Spleen (tissue), 11 donors: ENCODE data around the gene OR51V1. TPM values are rescaled to one million over a fixed set of nuclear protein-coding genes. Genes with fewer than 3 reads are reported as not detected.

Experiments
- DNase-seq: peaks from one replicate; pipeline ENCODE4 v3.0.0-alpha.2; 2020
- H3K27ac ChIP-seq, 8 donors: fragments of 200-600 bp; sonication (generic) in 7 of 8; 1 replicate in 4 of 8; 2 replicates in 4 of 8; pipeline versions ENCODE4 v1.5.0 to v1.8.0; 2016 to 2021; ENCODE audit warnings: inconsistent platforms in 4 of 8, mild to moderate bottlenecking in 4 of 8, moderate library complexity in 1 of 8
- H3K27me3 ChIP-seq, 7 donors: fragments of 200-600 bp; sonication (generic) in 6 of 7; replicated peaks in 1 of 7; 1 replicate in 4 of 7; 2 replicates in 3 of 7; pipeline versions ENCODE4 v1.5.0 to v1.8.0; 2016 to 2021; ENCODE audit warnings: inconsistent platforms in 3 of 7, mild to moderate bottlenecking in 1 of 7
- H3K36me3 ChIP-seq, 6 donors: fragments of 200-600 bp; sonication (generic) in 5 of 6; 1 replicate in 4 of 6; 2 replicates in 2 of 6; pipeline versions ENCODE4 v1.5.0 to v1.8.0; 2016 to 2021; ENCODE audit warnings: inconsistent platforms in 2 of 6
- H3K4me1 ChIP-seq, 6 donors: fragments of 200-600 bp; sonication (generic) in 5 of 6; 1 replicate in 3 of 6; 2 replicates in 3 of 6; pipeline versions ENCODE4 v1.5.0 to v1.8.0; 2016 to 2021; ENCODE audit warnings: inconsistent platforms in 3 of 6
- H3K4me3 ChIP-seq, 8 donors: fragments of 200-600 bp; sonication (generic) in 7 of 8; 1 replicate in 4 of 8; 2 replicates in 4 of 8; pipeline versions ENCODE4 v1.5.0 to v1.8.0; 2016 to 2021; ENCODE audit warnings: inconsistent platforms in 4 of 8, mild to moderate bottlenecking in 4 of 8, moderate library complexity in 2 of 8
- H3K9me3 ChIP-seq, 8 donors: fragments of 200-600 bp; sonication (generic) in 7 of 8; 1 replicate in 4 of 8; 2 replicates in 4 of 8; pipeline versions ENCODE4 v1.5.0 to v1.8.0; 2016 to 2021; ENCODE audit warnings: inconsistent platforms in 4 of 8
- CTCF ChIP-seq, 11 experiments: fragments of 200-600 bp in 7 of 11; fragments of 450-650 bp in 4 of 11; sonication (generic) in 4 of 11; IDR thresholded peaks in 8 of 11; conservative IDR thresholded peaks in 3 of 11; 1 replicate in 7 of 11; 2 replicates in 4 of 11; pipeline versions ENCODE4 v1.4.0 to v1.8.0; 2016 to 2021; ENCODE audit warnings: antibody characterized with exemption in 11 of 11, inconsistent platforms in 4 of 11, mild to moderate bottlenecking in 1 of 11
- POLR2A ChIP-seq, 3 donors: fragments of 450-650 bp; IDR thresholded peaks; one replicate each; pipeline ENCODE4 v1.5.1; 2017; ENCODE audit warnings: antibody characterized with exemption in 3 of 3, mild to moderate bottlenecking in 1 of 3
- POLR2AphosphoS5 ChIP-seq, 3 donors: sonication (generic); formaldehyde crosslinking; IDR thresholded peaks; one replicate each; pipeline ENCODE4 v1.5.1; 2017; ENCODE audit warnings: antibody characterized with exemption in 3 of 3
- WGBS, 5 donors: extraction: QIAGEN DNeasy Blood & Tissue Kit in 3 of 5; methylation state at CpG; one replicate each; pipeline versions ENCODE4 v1.1.5 to v1.1.7; 2013 to 2018; 5-methylcytosine and 5-hydroxymethylcytosine counted together
- intact Hi-C: fragments of 100-400 bp; cut with DNase I; formaldehyde crosslinking; loops from one replicate; pipeline ENCODE4 v1.15.0; 2023; ENCODE audit warnings: low total_unique reads
- polyA plus RNA-seq, 3 donors: library from polyadenylated mRNA; stranded (reverse); fragments of 200-250 nt; gene quantifications; one replicate each; pipeline ENCODE4 v1.2.1, GENCODE V29; 2013
- total RNA-seq, 7 donors: library from RNA; depleted of rRNA in 3 of 7; stranded (reverse); fragments of >200 nt in 3 of 7; fragmentation: NEBNext Ultra II Directional in 4 of 7; extraction: Animal tissue kit (Norgen Biotek cat#: 25700) in 4 of 7; gene quantifications; one replicate each; pipeline versions ENCODE4 v1.1.0 to v1.2.1, GENCODE V29; 2016 to 2021
- donor health status: healthy with polysubstance abuse.
- donor health status: DM: no; HTN: no; CAD: no; lungs with moderate emphysema.
- donor health status: DM: no; HTN: no; CAD: no.
- donor health status: Bipolar disorder and iron deficiency.
- donor health status: healthy.
- donor health status: DM: no; HTN: no; CAD: no.
- donor health status: DM: yes; HTN: yes; CAD: no.

OR51V1 gene
- total and polyA plus RNA-seq, 10 donors: not detected

- intact Hi-C loops: no loop called here
- no peaks in the 10 kb centered on the region for H3K9me3 ChIP-seq
- no peak overlapping the region for H3K4me3 ChIP-seq
- no peaks in the 10 kb centered on the region for H3K4me1 ChIP-seq
- DNase-seq: no peak
- H3K27me3 ChIP-seq: no peaks in the 10 kb centered on the region
- H3K27ac ChIP-seq: no peak overlapping the region
- TF ChIP-seq POLR2A (IDR thresholded peaks at IDR 0.05) (no peak), POLR2AphosphoS5 (IDR thresholded peaks at IDR 0.05) (no peak), CTCF (IDR thresholded peaks at IDR 0.05 in 8 of 11, conservative IDR thresholded peaks at IDR 0.05 in 3 of 11) (no peak)
- H3K36me3 ChIP-seq: no peaks in the 10 kb centered on the region
Observed at GRCh38 chr11:5159806-5160205, 40.7 kb downstream of the OR51V1 start.

- Histone ChIP-seq H3K27me3 (no peaks in the 10 kb centered on the region), H3K4me3 (no peak within 1 kb of the TSS), H3K27ac (no peak within 1 kb of the TSS), H3K4me1 (no peaks in the 10 kb centered on the region), H3K36me3 (no peaks in the 10 kb centered on the region), H3K9me3 (no peaks in the 10 kb centered on the region)
- no peak for DNase-seq
- WGBS, 5 donors: 69 to 73% (median 71%) methylated on average over 3 of the region's 3 CpGs
- intact Hi-C loops: no loop called here
- TF ChIP-seq CTCF (IDR thresholded peaks at IDR 0.05 in 8 of 11, conservative IDR thresholded peaks at IDR 0.05 in 3 of 11) (no peak), POLR2A (IDR thresholded peaks at IDR 0.05) (no peak), POLR2AphosphoS5 (IDR thresholded peaks at IDR 0.05) (no peak)
Observed at GRCh38 chr11:5154657-5155056, 45.8 kb downstream of the OR51V1 start, which contains the start of gene OR52A1. Gene OR52A1, minus strand, starts transcription at chr11:5154757. Its CDS starts 2,388 bp downstream, at chr11:5152369.

GRCh38 chr11:5153574-5154431 lies 46.7 kb downstream of the OR51V1 start:
- H3K27ac ChIP-seq: no peak overlapping the region
- no peak overlapping the region for H3K4me3 ChIP-seq
- intact Hi-C loops: no loop called here
- H3K36me3 ChIP-seq: no peaks in the 10 kb centered on the region
- no peaks in the 10 kb centered on the region for H3K27me3 ChIP-seq
- H3K9me3 ChIP-seq: no peaks in the 10 kb centered on the region
- DNase-seq: no peak
- no peaks in the 10 kb centered on the region for H3K4me1 ChIP-seq
- TF ChIP-seq POLR2AphosphoS5 (IDR thresholded peaks at IDR 0.05): no peak
- no peak for TF ChIP-seq POLR2A (IDR thresholded peaks at IDR 0.05)
- no peak for TF ChIP-seq CTCF (IDR thresholded peaks at IDR 0.05 in 8 of 11, conservative IDR thresholded peaks at IDR 0.05 in 3 of 11)
- 57 to 64% (median 61%) methylated on average over 3 of the region's 3 CpGs for WGBS, 5 donors

- intact Hi-C loops: no loop called here
Observed at GRCh38 chr11:5151713-5152153, 48.7 kb downstream of the OR51V1 start.

More at GRCh38 chr11:5151713-5152153, 48.7 kb downstream of the OR51V1 start:
- Histone ChIP-seq H3K4me3 (no peak overlapping the region), H3K27me3 (no peaks in the 10 kb centered on the region), H3K4me1 (no peaks in the 10 kb centered on the region), H3K9me3 (no peaks in the 10 kb centered on the region), H3K27ac (no peak overlapping the region), H3K36me3 (no peaks in the 10 kb centered on the region)
- TF ChIP-seq CTCF (IDR thresholded peaks at IDR 0.05 in 8 of 11, conservative IDR thresholded peaks at IDR 0.05 in 3 of 11): no peak
- DNase-seq: no peak
- 44 to 71% (median 56%) methylated on average over 3 of the region's 3 CpGs for WGBS, 5 donors
